ENCODE data around the gene DLX2.

DLX2 gene

GRCh38 chr2:172091761-172092566, 10.7 kb downstream of the DLX2 start:
- DNase-seq (ENCODE audit: low read depth) = no peak
- TF ChIP-seq CTCF (conservative IDR thresholded peaks at IDR 0.05; ENCODE audit: low read depth, low read length) = no peak
- H3K4me3 ChIP-seq (ENCODE audit: low read length) = no peak overlapping the region

GRCh38 chr2:172091000-172091641, 11.6 kb downstream of the DLX2 start:
- no peak for TF ChIP-seq CTCF (conservative IDR thresholded peaks at IDR 0.05; ENCODE audit: low read depth, low read length)
- DNase-seq (ENCODE audit: low read depth) = no peak
- H3K4me3 ChIP-seq (ENCODE audit: low read length) = no peak overlapping the region

- no peak for TF ChIP-seq CTCF (conservative IDR thresholded peaks at IDR 0.05; ENCODE audit: low read depth, low read length)
- no peak for DNase-seq (ENCODE audit: low read depth)
- no peak overlapping the region for H3K4me3 ChIP-seq (ENCODE audit: low read length)
Measured at GRCh38 chr2:172090044-172090961, 12.4 kb downstream of the DLX2 start.

- no peak overlapping the region for H3K4me3 ChIP-seq (ENCODE audit: low read length)
- DNase-seq (ENCODE audit: low read depth) = no peak
- no peak for TF ChIP-seq CTCF (conservative IDR thresholded peaks at IDR 0.05; ENCODE audit: low read depth, low read length)
Measured at GRCh38 chr2:172089633-172090032, 13.1 kb downstream of the DLX2 start.

- DNase-seq (ENCODE audit: low read depth) = no peak
- no peak overlapping the region for H3K4me3 ChIP-seq (ENCODE audit: low read length)
- TF ChIP-seq CTCF (conservative IDR thresholded peaks at IDR 0.05; ENCODE audit: low read depth, low read length) = no peak
Measured at GRCh38 chr2:172089005-172089504, 13.6 kb downstream of the DLX2 start.

GRCh38 chr2:172088245-172089004, 14.3 kb downstream of the DLX2 start:
- no peak for TF ChIP-seq CTCF (conservative IDR thresholded peaks at IDR 0.05; ENCODE audit: low read depth, low read length)

More at GRCh38 chr2:172088245-172089004, 14.3 kb downstream of the DLX2 start:
- DNase-seq (ENCODE audit: low read depth) = no peak
- H3K4me3 ChIP-seq (ENCODE audit: low read length) = no peak overlapping the region
